Type B pancreatic cell (in vitro differentiated cells): ENCODE results near the gene LBH. TPM values are rescaled to one million over a fixed set of nuclear protein-coding genes. Genes with fewer than 3 reads are reported as not detected.

Source experiments
- DNase-seq: peaks from one replicate; pipeline ENCODE4 v3.0.0; 2021; ENCODE audit warnings: mixed read lengths; ENCODE audit not compliant: unreplicated experiment; ENCODE audit errors: extremely low spot score
- H3K27ac Mint-ChIP-seq: 2 replicates; pipeline ENCODE4 v1.8.0; 2021; ENCODE audit warnings: mild to moderate bottlenecking, mixed read lengths
- H3K27me3 Mint-ChIP-seq: 2 replicates; pipeline ENCODE4 v1.8.0; 2021; ENCODE audit warnings: mixed read lengths
- H3K36me3 Mint-ChIP-seq: 2 replicates; pipeline ENCODE4 v1.8.0; 2021; ENCODE audit warnings: mixed read lengths
- H3K4me1 Mint-ChIP-seq: one replicate; pipeline ENCODE4 v1.8.0; 2021; ENCODE audit warnings: mixed read lengths; ENCODE audit not compliant: unreplicated experiment
- H3K4me3 Mint-ChIP-seq: 2 replicates; pipeline ENCODE4 v1.8.0; 2021; ENCODE audit warnings: mild to moderate bottlenecking, mixed read lengths
- H3K9me3 Mint-ChIP-seq: 2 replicates; pipeline ENCODE4 v1.8.0; 2021; ENCODE audit warnings: mixed read lengths
- CTCF ChIP-seq: fragments of 200-600 bp; sonication (generic); conservative IDR thresholded peaks from 2 replicates; pipeline ENCODE4 v1.5.0; 2021; ENCODE audit warnings: antibody characterized with exemption, mild to moderate bottlenecking
- total RNA-seq: library from RNA; stranded (reverse); gene quantifications from 2 replicates; pipeline ENCODE4 v1.2.1, GENCODE V29; 2021; ENCODE audit warnings: low replicate concordance

Gene LBH
- total RNA-seq, 1 donor from 2014 or later: 78.5 TPM

GRCh38 chr2:30282721-30283120 lies 51.4 kb downstream of the LBH start:
- Mint-ChIP-seq H3K9me3 (peaks cover 11% of the 10 kb centered on the region), H3K4me1 (peaks cover 10% of the 10 kb centered on the region), H3K27me3 (peaks cover 8% of the 10 kb centered on the region), H3K4me3 (no peak overlapping the region), H3K27ac (no peak overlapping the region), H3K36me3 (no peaks in the 10 kb centered on the region)
- TF ChIP-seq CTCF: no peak
- DNase-seq: no peak

GRCh38 chr2:30283931-30284565 lies 52.7 kb downstream of the LBH start:
- Mint-ChIP-seq H3K27me3 (peaks cover 3% of the 10 kb centered on the region), H3K4me3 (no peak overlapping the region), H3K27ac (peak overlapping the region; percentile 76), H3K36me3 (no peaks in the 10 kb centered on the region), H3K9me3 (peaks cover 6% of the 10 kb centered on the region), H3K4me1 (peaks cover 20% of the 10 kb centered on the region)
- TF ChIP-seq CTCF: no peak
- no peak for DNase-seq

GRCh38 chr2:30285758-30286157 lies 54.4 kb downstream of the LBH start:
- no peak overlapping the region for H3K27ac Mint-ChIP-seq

GRCh38 chr2:30287190-30287840 lies 56.0 kb downstream of the LBH start:
- no peaks in the 10 kb centered on the region for H3K27me3 Mint-ChIP-seq
- H3K36me3 Mint-ChIP-seq: no peaks in the 10 kb centered on the region
- no peak for TF ChIP-seq CTCF
- no peak overlapping the region for H3K4me3 Mint-ChIP-seq
- H3K4me1 Mint-ChIP-seq: peaks cover 20% of the 10 kb centered on the region
- no peak for DNase-seq
- no peaks in the 10 kb centered on the region for H3K9me3 Mint-ChIP-seq
- H3K27ac Mint-ChIP-seq: no peak overlapping the region

More at GRCh38 chr2:30285758-30286157, 54.4 kb downstream of the LBH start:
- no peak for DNase-seq
- H3K4me3 Mint-ChIP-seq: no peak overlapping the region
- TF ChIP-seq CTCF: no peak
- peaks cover 20% of the 10 kb centered on the region for H3K4me1 Mint-ChIP-seq
- no peaks in the 10 kb centered on the region for H3K36me3 Mint-ChIP-seq
- peaks cover 3% of the 10 kb centered on the region for H3K27me3 Mint-ChIP-seq
- H3K9me3 Mint-ChIP-seq: peaks cover 6% of the 10 kb centered on the region

GRCh38 chr2:30287857-30288513 lies 56.7 kb downstream of the LBH start:
- H3K27me3 Mint-ChIP-seq: no peaks in the 10 kb centered on the region
- no peaks in the 10 kb centered on the region for H3K9me3 Mint-ChIP-seq
- H3K36me3 Mint-ChIP-seq: no peaks in the 10 kb centered on the region
- DNase-seq: no peak
- H3K4me3 Mint-ChIP-seq: no peak overlapping the region
- H3K27ac Mint-ChIP-seq: no peak overlapping the region
- no peak for TF ChIP-seq CTCF
- H3K4me1 Mint-ChIP-seq: peaks cover 20% of the 10 kb centered on the region
